Lower leg skin (tissue), 3 donors: Measurements from ENCODE around the gene FOXL3.

Source experiments
- POLR2A ChIP-seq, 2 donors: fragments of 450-650 bp; IDR thresholded peaks; one replicate each; pipeline ENCODE4 v1.6.1; 2016 to 2017; ENCODE audit warnings: antibody characterized with exemption in 2 of 2, mild to moderate bottlenecking in 1 of 2, moderate library complexity in 1 of 2
- TF ChIP-seq, protein P1 (sequence below), 3 donors: fragments of 450-650 bp; IDR thresholded peaks; one replicate each; pipeline ENCODE4 v1.5.1; 2016; ENCODE audit warnings: antibody characterized with exemption in 3 of 3, mild to moderate bottlenecking in 3 of 3, moderate library complexity in 2 of 3

DNA sequence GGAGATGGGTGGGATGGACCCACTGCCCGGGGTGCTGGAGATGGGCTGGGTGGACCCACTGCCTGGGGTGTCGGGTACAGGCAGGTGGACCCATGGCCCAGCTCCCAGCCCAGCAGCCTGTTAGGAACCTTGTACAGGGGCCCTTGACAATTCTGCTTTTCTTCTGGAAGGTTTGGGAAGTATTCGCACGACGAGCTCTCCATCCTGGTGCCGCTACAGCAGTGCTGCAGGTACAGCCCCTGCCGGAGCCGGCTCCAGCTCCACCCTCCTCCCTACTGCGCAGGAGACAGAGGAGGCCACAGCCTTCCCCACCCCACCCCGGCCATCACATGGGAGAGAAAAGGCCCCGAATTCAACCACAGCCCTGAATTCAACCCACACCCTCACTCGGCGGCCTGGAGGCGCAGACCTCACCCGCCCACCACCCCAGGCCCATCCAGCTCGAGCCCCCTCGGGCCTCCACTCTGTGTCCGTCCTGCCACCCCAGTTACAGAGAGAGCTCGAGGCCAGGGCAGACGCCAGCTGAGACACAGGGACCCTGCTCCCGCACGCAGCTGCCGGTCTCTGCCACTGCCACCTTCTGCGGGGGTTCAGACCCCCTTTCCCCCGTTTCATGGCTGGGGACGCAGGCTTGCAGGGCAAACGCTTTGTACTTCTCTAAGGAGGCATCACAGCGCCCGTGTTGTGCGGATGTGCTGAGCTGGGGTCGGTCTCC lies 31.3 kb upstream of the FOXL3 start:
- TF ChIP-seq, protein P1, sequence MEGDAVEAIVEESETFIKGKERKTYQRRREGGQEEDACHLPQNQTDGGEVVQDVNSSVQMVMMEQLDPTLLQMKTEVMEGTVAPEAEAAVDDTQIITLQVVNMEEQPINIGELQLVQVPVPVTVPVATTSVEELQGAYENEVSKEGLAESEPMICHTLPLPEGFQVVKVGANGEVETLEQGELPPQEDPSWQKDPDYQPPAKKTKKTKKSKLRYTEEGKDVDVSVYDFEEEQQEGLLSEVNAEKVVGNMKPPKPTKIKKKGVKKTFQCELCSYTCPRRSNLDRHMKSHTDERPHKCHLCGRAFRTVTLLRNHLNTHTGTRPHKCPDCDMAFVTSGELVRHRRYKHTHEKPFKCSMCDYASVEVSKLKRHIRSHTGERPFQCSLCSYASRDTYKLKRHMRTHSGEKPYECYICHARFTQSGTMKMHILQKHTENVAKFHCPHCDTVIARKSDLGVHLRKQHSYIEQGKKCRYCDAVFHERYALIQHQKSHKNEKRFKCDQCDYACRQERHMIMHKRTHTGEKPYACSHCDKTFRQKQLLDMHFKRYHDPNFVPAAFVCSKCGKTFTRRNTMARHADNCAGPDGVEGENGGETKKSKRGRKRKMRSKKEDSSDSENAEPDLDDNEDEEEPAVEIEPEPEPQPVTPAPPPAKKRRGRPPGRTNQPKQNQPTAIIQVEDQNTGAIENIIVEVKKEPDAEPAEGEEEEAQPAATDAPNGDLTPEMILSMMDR (IDR thresholded peaks at IDR 0.05): no peak
- TF ChIP-seq POLR2A (IDR thresholded peaks at IDR 0.05): no peak
